WERI-Rb-1 (cell line): ENCODE data around the gene ANKRD12.

Experiments
- DNase-seq: peaks from one replicate; pipeline ENCODE4 v3.0.0-alpha.2; 2020
- H3K27ac ChIP-seq: fragments of 250-450 bp; sonication (Bioruptor Pico); 2 replicates; pipeline ENCODE4 v1.5.1; 2020; ENCODE audit warnings: mild to moderate bottlenecking, moderate library complexity
- H3K27me3 ChIP-seq: fragments of 250-450 bp; sonication (Bioruptor Pico); 2 replicates; pipeline ENCODE4 v1.5.1; 2021; ENCODE audit warnings: mild to moderate bottlenecking, low read depth, moderate library complexity; ENCODE audit not compliant: insufficient read depth, severe bottlenecking
- H3K36me3 ChIP-seq: fragments of 250-450 bp; sonication (Bioruptor Pico); 2 replicates; pipeline ENCODE4 v1.5.1; 2020; ENCODE audit warnings: mild to moderate bottlenecking, moderate library complexity
- H3K4me3 ChIP-seq: 2 replicates; pipeline ENCODE4 v1.5.1; 2011; ENCODE audit warnings: low read depth, mild to moderate bottlenecking, control low read depth, low read length
- H3K9me3 ChIP-seq: fragments of 250-450 bp; sonication (Bioruptor Pico); 2 replicates; pipeline ENCODE4 v1.5.1; 2021; ENCODE audit warnings: mild to moderate bottlenecking, moderate library complexity; ENCODE audit not compliant: severe bottlenecking
- CTCF ChIP-seq: IDR thresholded peaks from 2 replicates; pipeline ENCODE4 v1.5.1; 2011; ENCODE audit warnings: low read depth, mild to moderate bottlenecking, control low read depth, inconsistent platforms, low read length

Gene ANKRD12

GRCh38 chr18:9189491-9189890, 52.9 kb downstream of the ANKRD12 start:
- H3K27me3 ChIP-seq = no peaks in the 10 kb centered on the region
- H3K36me3 ChIP-seq = peaks cover 23% of the 10 kb centered on the region
- no peak overlapping the region for H3K27ac ChIP-seq
- no peaks in the 10 kb centered on the region for H3K9me3 ChIP-seq
- no peak for DNase-seq
- no peak for TF ChIP-seq CTCF
- no peak overlapping the region for H3K4me3 ChIP-seq

- Histone ChIP-seq H3K27me3 (no peaks in the 10 kb centered on the region), H3K36me3 (peaks cover 35% of the 10 kb centered on the region), H3K4me3 (no peak overlapping the region), H3K9me3 (no peaks in the 10 kb centered on the region), H3K27ac (no peak overlapping the region)
- no peak for DNase-seq
- TF ChIP-seq CTCF = no peak
These were observed 55.2 kb downstream of the ANKRD12 start for GRCh38 chr18:9191658-9192256.

GRCh38 chr18:9193031-9193430, 56.5 kb downstream of the ANKRD12 start:
- Histone ChIP-seq H3K9me3 (no peaks in the 10 kb centered on the region), H3K27me3 (no peaks in the 10 kb centered on the region), H3K27ac (no peak overlapping the region), H3K36me3 (peaks cover 41% of the 10 kb centered on the region), H3K4me3 (no peak overlapping the region)
- TF ChIP-seq CTCF = no peak
- no peak for DNase-seq

- DNase-seq = no peak
- peaks cover 25% of the 10 kb centered on the region for H3K36me3 ChIP-seq
- no peaks in the 10 kb centered on the region for H3K27me3 ChIP-seq
- H3K4me3 ChIP-seq = no peak overlapping the region
- TF ChIP-seq CTCF = no peak
- H3K9me3 ChIP-seq = no peaks in the 10 kb centered on the region
- no peak overlapping the region for H3K27ac ChIP-seq
These were observed 60.0 kb downstream of the ANKRD12 start for GRCh38 chr18:9196568-9196967.

GRCh38 chr18:9199681-9200080, 63.1 kb downstream of the ANKRD12 start:
- no peaks in the 10 kb centered on the region for H3K27me3 ChIP-seq
- no peaks in the 10 kb centered on the region for H3K9me3 ChIP-seq
- no peak overlapping the region for H3K4me3 ChIP-seq
- H3K36me3 ChIP-seq = peaks cover 31% of the 10 kb centered on the region
- H3K27ac ChIP-seq = no peak overlapping the region
- DNase-seq = no peak
- TF ChIP-seq CTCF = no peak

- peaks cover 19% of the 10 kb centered on the region for H3K36me3 ChIP-seq
- no peak overlapping the region for H3K27ac ChIP-seq
- no peaks in the 10 kb centered on the region for H3K9me3 ChIP-seq
- TF ChIP-seq CTCF = no peak
- H3K4me3 ChIP-seq = no peak overlapping the region
- DNase-seq = no peak
- H3K27me3 ChIP-seq = no peaks in the 10 kb centered on the region
These were observed 64.6 kb downstream of the ANKRD12 start for GRCh38 chr18:9201224-9201623.
